Neuronal stem cell (in vitro differentiated cells): ENCODE measurements around the gene ETV6.

Source experiments
- DNase-seq: peaks from one replicate; pipeline ENCODE4 v3.0.0-alpha.2; 2013; ENCODE audit warnings: low spot score
- H2AFZ ChIP-seq: one replicate; pipeline ENCODE4 v1.6.1; 2013; ENCODE audit warnings: mild to moderate bottlenecking, low read length, inconsistent platforms
- H2AK5ac ChIP-seq: 2 replicates; pipeline ENCODE4 v1.6.1; 2013; ENCODE audit warnings: low read depth, mild to moderate bottlenecking, inconsistent platforms, low read length, moderate library complexity, mixed read lengths
- H2BK120ac ChIP-seq: 2 replicates; pipeline ENCODE4 v1.6.1; 2013; ENCODE audit warnings: low read depth, mild to moderate bottlenecking, inconsistent platforms, low read length, moderate library complexity, mixed read lengths
- H2BK12ac ChIP-seq: one replicate; pipeline ENCODE4 v1.6.1; 2013; ENCODE audit warnings: low read length, inconsistent platforms
- H2BK15ac ChIP-seq: 2 replicates; pipeline ENCODE4 v1.6.1; 2013; ENCODE audit warnings: mild to moderate bottlenecking, low read length, inconsistent platforms, mixed read lengths
- H2BK5ac ChIP-seq: one replicate; pipeline ENCODE4 v1.6.1; 2013; ENCODE audit warnings: inconsistent platforms, mild to moderate bottlenecking, low read length, moderate library complexity
- H3K14ac ChIP-seq: one replicate; pipeline ENCODE4 v1.6.1; 2013; ENCODE audit warnings: low read length, inconsistent platforms
- H3K18ac ChIP-seq: 2 replicates; pipeline ENCODE4 v1.6.1; 2013; ENCODE audit warnings: low read length, inconsistent platforms
- H3K23ac ChIP-seq: 2 replicates; pipeline ENCODE4 v1.6.1; 2013; ENCODE audit warnings: low read depth, mild to moderate bottlenecking, mixed read lengths, low read length, inconsistent platforms; ENCODE audit not compliant: poor library complexity
- H3K27ac ChIP-seq: replicated peaks from 3 replicates; pipeline ENCODE4 v1.5.1; 2013; ENCODE audit warnings: low read length, inconsistent platforms
- H3K27me3 ChIP-seq, 3 experiments: 2 replicates each; pipeline ENCODE4 v1.6.1; 2013; ENCODE audit warnings: low read length in 3 of 3, mild to moderate bottlenecking in 2 of 3, inconsistent platforms in 1 of 3, low read depth in 1 of 3, mixed read lengths in 1 of 3, moderate library complexity in 1 of 3; ENCODE audit not compliant: control insufficient read depth in 3 of 3, insufficient read depth in 3 of 3
- H3K36me3 ChIP-seq, 2 donors: replicated peaks in 1 of 2; 2 replicates each; pipeline ENCODE4 v1.6.1; 2013; ENCODE audit warnings: low read length in 2 of 2; ENCODE audit not compliant: control insufficient read depth in 2 of 2, insufficient read depth in 2 of 2
- H3K4ac ChIP-seq: 2 replicates; pipeline ENCODE4 v1.6.1; 2013; ENCODE audit warnings: inconsistent platforms, mild to moderate bottlenecking, low read length, moderate library complexity
- H3K4me1 ChIP-seq, 2 donors: 1 replicate in 1 of 2; 2 replicates in 1 of 2; pipeline ENCODE4 v1.6.1; 2013; ENCODE audit warnings: low read length in 2 of 2, low read depth in 1 of 2; ENCODE audit not compliant: control insufficient read depth in 2 of 2, insufficient read depth in 1 of 2
- H3K4me2 ChIP-seq: one replicate; pipeline ENCODE4 v1.6.1; 2013; ENCODE audit warnings: mild to moderate bottlenecking, low read length, inconsistent platforms; ENCODE audit not compliant: insufficient read depth, poor library complexity, severe bottlenecking
- H3K4me3 ChIP-seq, 2 donors: 2 replicates each; pipeline ENCODE4 v1.5.1; 2013; ENCODE audit warnings: low read length in 2 of 2, mild to moderate bottlenecking in 2 of 2, inconsistent platforms in 1 of 2, moderate library complexity in 1 of 2
- H3K79me1 ChIP-seq: one replicate; pipeline ENCODE4 v1.6.1; 2013; ENCODE audit warnings: low read depth, mild to moderate bottlenecking, inconsistent platforms, low read length, moderate library complexity
- H3K9ac ChIP-seq: one replicate; pipeline ENCODE4 v1.6.1; 2013; ENCODE audit warnings: mild to moderate bottlenecking, low read depth, low read length, inconsistent platforms; ENCODE audit not compliant: poor library complexity
- H3K9me3 ChIP-seq, 2 donors: replicated peaks in 1 of 2; 2 replicates each; pipeline versions ENCODE3 to v1.6.1; 2013; ENCODE audit warnings: low read length in 2 of 2, mild to moderate bottlenecking in 2 of 2, inconsistent platforms in 1 of 2, low read depth in 1 of 2, mixed read lengths in 1 of 2, moderate library complexity in 1 of 2; ENCODE audit not compliant: control insufficient read depth in 2 of 2, insufficient read depth in 1 of 2
- H4K8ac ChIP-seq: one replicate; pipeline ENCODE4 v1.6.1; 2013; ENCODE audit warnings: low read depth, mild to moderate bottlenecking, inconsistent platforms, low read length, moderate library complexity
- H4K91ac ChIP-seq: one replicate; pipeline ENCODE4 v1.6.1; 2013; ENCODE audit warnings: low read length, low read depth, mild to moderate bottlenecking, inconsistent platforms; ENCODE audit not compliant: poor library complexity
- WGBS, 2 donors: extraction: QIAGEN DNeasy Blood & Tissue Kit; methylation state at CpG; one replicate each; pipeline ENCODE4 v1.1.7; 2013; ENCODE audit warnings: missing lambda C conversion rate in 2 of 2, mixed read lengths in 1 of 2; ENCODE audit not compliant: insufficient read length in 2 of 2, insufficient replicate concordance in 1 of 2; ENCODE audit errors: extremely low coverage in 2 of 2; 5-methylcytosine and 5-hydroxymethylcytosine counted together

Gene ETV6

DNA sequence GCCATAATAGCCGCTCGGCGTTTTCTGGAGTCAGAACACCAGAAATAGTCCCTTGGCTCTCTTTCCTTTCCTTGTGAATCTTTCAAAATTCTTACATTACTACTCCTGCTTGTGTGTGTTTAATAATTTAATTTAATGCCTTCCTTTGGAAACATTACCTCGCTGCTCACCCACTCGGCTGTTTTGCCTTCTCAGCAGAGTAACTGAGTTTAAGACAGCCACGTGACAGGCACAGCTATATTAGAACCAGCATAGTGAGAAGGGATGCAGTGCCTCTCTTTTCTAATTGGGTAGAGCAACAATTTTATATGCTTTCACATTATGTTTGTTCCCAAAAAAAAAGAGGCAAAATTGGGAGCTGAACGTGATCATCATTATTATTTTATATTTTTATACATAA, 107.6 kb downstream of the ETV6 start:
- Histone ChIP-seq H3K79me1 (no peaks in the 10 kb centered on the region), H2BK120ac (no peak overlapping the region), H3K9ac (no peak overlapping the region), H3K14ac (no peak overlapping the region), H3K4ac (no peak overlapping the region), H3K4me3 (no peak overlapping the region), H4K8ac (no peak overlapping the region), H2BK15ac (no peak overlapping the region), H3K27me3 (no peaks in the 10 kb centered on the region), H3K9me3 (no peaks in the 10 kb centered on the region), H3K4me2 (no peak overlapping the region), H3K23ac (no peak overlapping the region), H2AFZ (no peak overlapping the region), H2AK5ac (no peak overlapping the region), H3K36me3 (peaks cover 0 to 42% of the 10 kb centered on the region in 2 donors), H3K18ac (no peak overlapping the region), H3K4me1 (peaks cover 2 to 11% of the 10 kb centered on the region in 2 donors), H2BK5ac (no peak overlapping the region), H3K27ac (no peak overlapping the region), H4K91ac (no peak overlapping the region), H2BK12ac (no peak overlapping the region)
- WGBS, 2 donors, result no CpG with 5 or more reads among the region's 7 CpGs
- DNase-seq, result no peak

DNA sequence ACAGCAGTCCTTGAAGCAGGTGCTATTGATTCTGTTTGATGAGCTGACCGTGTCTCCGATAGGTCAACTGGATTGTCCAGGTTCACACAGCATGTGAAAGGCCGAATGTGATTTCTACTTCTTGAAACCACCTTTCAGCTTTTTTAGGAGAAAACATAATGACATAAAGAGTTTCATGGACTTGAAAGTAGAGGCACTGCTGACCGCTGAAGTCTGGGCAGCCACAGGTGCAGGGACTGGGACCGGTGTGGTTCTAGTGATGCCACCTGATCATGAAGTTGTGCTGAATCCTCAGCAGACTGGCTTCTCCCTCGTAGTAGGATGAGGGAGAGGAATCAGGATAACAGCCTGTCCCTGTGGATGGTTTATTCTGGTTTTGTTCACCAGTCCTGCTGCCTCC, 108.1 kb downstream of the ETV6 start:
- Histone ChIP-seq H3K23ac (no peak overlapping the region), H3K27ac (no peak overlapping the region), H3K36me3 (peaks cover 0 to 42% of the 10 kb centered on the region in 2 donors), H3K9me3 (no peaks in the 10 kb centered on the region), H4K8ac (no peak overlapping the region), H3K4me1 (peaks cover 2 to 11% of the 10 kb centered on the region in 2 donors), H2BK120ac (no peak overlapping the region), H2BK15ac (no peak overlapping the region), H3K4me2 (no peak overlapping the region), H3K27me3 (no peaks in the 10 kb centered on the region), H3K4ac (no peak overlapping the region), H2BK5ac (no peak overlapping the region), H3K18ac (no peak overlapping the region), H4K91ac (no peak overlapping the region), H3K4me3 (no peak overlapping the region), H2AFZ (no peak overlapping the region), H3K14ac (no peak overlapping the region), H2AK5ac (no peak overlapping the region), H2BK12ac (no peak overlapping the region), H3K79me1 (no peaks in the 10 kb centered on the region), H3K9ac (no peak overlapping the region)
- no peak for DNase-seq
- no CpG with 5 or more reads among the region's 6 CpGs for WGBS, 2 donors

DNA sequence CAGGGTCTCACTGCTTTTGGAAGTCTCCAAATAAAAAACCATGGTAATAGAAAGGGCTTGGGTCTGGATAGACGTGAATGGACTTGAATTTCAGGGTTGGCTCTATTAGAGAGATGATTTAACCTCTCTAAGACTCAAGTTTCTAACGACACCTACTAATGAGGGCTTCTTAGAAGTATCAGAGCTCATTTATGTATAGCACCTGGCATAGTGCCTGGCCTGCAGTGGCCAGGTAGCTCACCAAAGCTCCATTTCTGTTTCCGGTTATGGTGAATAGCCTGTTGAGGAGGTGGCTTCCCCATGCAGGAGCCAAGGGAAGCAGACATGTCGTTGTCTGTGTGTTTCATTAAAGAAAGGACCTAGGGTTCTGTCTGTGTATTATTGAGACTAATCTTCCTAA, 108.6 kb downstream of the ETV6 start:
- no peak overlapping the region for H3K9ac ChIP-seq
- H3K18ac ChIP-seq, result no peak overlapping the region
- no peak overlapping the region for H3K23ac ChIP-seq
- no peak overlapping the region for H2AFZ ChIP-seq
- no peak overlapping the region for H2AK5ac ChIP-seq
- no peaks in the 10 kb centered on the region for H3K27me3 ChIP-seq
- no peak overlapping the region for H4K91ac ChIP-seq
- H2BK12ac ChIP-seq, result no peak overlapping the region
- H2BK5ac ChIP-seq, result no peak overlapping the region
- H3K36me3 ChIP-seq, result peaks cover 0 to 41% of the 10 kb centered on the region in 2 donors
- no peak overlapping the region for H3K4me2 ChIP-seq
- no peak overlapping the region for H4K8ac ChIP-seq
- no peak overlapping the region for H3K27ac ChIP-seq
- no peak overlapping the region for H2BK120ac ChIP-seq
- no peaks in the 10 kb centered on the region for H3K79me1 ChIP-seq
- no peak overlapping the region for H3K14ac ChIP-seq
- H3K4me1 ChIP-seq, result peaks cover 2 to 9% of the 10 kb centered on the region in 2 donors
- H3K9me3 ChIP-seq, result no peaks in the 10 kb centered on the region
- no CpG with 5 or more reads among the region's 4 CpGs for WGBS, 2 donors
- DNase-seq, result no peak
- H3K4me3 ChIP-seq, result no peak overlapping the region
- no peak overlapping the region for H2BK15ac ChIP-seq
- no peak overlapping the region for H3K4ac ChIP-seq

DNA sequence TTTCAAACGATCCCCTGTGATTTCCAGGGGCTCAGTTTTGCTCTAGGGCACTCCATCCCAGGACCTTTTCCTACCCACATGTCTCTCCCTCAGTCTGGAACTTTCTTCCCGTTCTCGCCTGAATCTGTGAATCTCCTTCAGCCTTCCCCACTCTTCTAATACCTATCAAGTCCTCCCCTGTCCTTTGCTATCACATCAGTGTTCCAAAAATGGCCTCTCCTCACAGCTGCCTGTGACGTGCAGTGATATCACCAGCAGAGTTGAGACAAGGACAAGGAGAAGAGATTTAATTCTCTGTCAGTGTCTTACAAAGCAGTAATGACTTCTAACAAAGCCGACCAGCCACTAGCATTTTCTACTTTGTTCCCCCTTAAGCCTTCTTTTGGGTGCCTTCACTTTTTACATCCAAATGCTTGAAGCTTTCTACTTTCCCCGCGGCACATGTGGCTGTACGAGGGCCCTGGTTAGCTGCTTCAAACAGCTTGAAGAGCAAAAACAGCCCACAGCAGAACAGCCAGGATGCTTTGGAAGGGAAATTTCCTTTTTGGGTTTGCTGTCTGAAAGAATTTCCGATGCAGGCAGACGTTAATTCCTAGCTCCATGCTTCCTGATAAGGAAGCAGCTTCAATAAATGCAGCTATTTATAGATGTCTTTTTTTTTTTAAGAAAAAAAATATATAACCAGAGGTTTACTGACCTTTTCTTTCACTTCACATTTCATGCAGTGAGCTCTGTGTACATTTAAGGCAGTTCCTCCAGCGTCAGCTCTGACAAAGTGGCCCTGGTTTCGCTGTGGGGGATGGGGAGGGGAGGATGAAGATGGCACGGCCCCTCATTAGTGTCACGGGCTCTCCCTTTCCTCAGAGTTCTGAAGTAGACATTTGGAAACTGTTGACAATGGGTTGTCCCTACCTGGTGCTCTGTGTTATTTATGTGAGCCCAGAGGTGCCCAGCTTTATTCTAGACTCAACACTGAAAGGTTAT, 109.3 kb downstream of the ETV6 start:
- no peak overlapping the region for H3K4ac ChIP-seq
- H3K27ac ChIP-seq, result no peak overlapping the region
- H2BK12ac ChIP-seq, result no peak overlapping the region
- H4K91ac ChIP-seq, result no peak overlapping the region
- H3K14ac ChIP-seq, result no peak overlapping the region
- H2BK120ac ChIP-seq, result no peak overlapping the region
- no peaks in the 10 kb centered on the region for H3K79me1 ChIP-seq
- H3K9ac ChIP-seq, result no peak overlapping the region
- peaks cover 2 to 10% of the 10 kb centered on the region in 2 donors for H3K4me1 ChIP-seq
- H3K36me3 ChIP-seq, result peaks cover 0 to 35% of the 10 kb centered on the region in 2 donors
- H3K4me2 ChIP-seq, result no peak overlapping the region
- DNase-seq, result peak; percentile 9
- H3K23ac ChIP-seq, result no peak overlapping the region
- no peaks in the 10 kb centered on the region for H3K27me3 ChIP-seq
- H3K4me3 ChIP-seq, result no peak overlapping the region
- H2BK15ac ChIP-seq, result no peak overlapping the region
- H4K8ac ChIP-seq, result no peak overlapping the region
- WGBS, 2 donors, result no CpG with 5 or more reads among the region's 14 CpGs
- H3K9me3 ChIP-seq, result no peaks in the 10 kb centered on the region
- peak overlapping the region; percentile 32 for H3K18ac ChIP-seq
- no peak overlapping the region for H2AFZ ChIP-seq
- H2AK5ac ChIP-seq, result no peak overlapping the region
- H2BK5ac ChIP-seq, result no peak overlapping the region
